ENCODE results near the gene ENTHD1. TPM values are rescaled to one million over a fixed set of nuclear protein-coding genes. Genes with fewer than 3 reads are reported as not detected.

ENTHD1 gene
- total RNA-seq, 4 donors from 2014 or later: 0.14 TPM; not detected in 3

DNA sequence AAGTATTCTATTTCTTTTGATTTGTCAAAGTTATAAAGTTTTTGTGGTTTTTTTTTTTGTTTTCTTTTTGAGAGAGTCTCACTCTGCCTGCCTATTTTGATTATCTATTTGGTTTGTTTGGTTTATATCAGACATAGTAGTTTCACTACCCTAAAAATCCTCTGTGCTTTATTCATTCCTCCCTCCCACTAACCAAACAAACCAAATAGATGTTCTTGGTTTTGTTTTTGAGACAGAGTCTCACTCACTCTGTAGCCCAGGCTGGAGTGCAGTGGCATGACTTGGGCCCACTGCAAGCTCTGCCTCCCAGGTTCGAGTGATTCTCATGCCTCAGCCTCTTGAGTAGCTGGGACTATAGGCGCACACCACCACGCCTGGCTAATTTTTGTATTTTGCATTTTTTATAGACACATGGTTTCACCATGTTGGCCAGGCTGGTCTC, 67.9 kb downstream of the ENTHD1 start:
- Histone ChIP-seq H3K27me3 (peaks cover 0 to 16% of the 10 kb centered on the region in 2 donors), H3K36me3 (no peaks in the 10 kb centered on the region), H3K4me3 (no peak overlapping the region), H3K27ac (no peak overlapping the region), H3K4me1 (no peaks in the 10 kb centered on the region), H3K9me3 (no peaks in the 10 kb centered on the region)
- no peak for DNase-seq
- TF ChIP-seq CTCF (IDR thresholded peaks at IDR 0.05): no peak
- TF ChIP-seq POLR2A (IDR thresholded peaks at IDR 0.05): no peak
- intact Hi-C loops (cut with DNase I; ENCODE audit: low total_unique reads): no loop called here

- TF ChIP-seq CTCF (IDR thresholded peaks at IDR 0.05) (no peak), POLR2A (IDR thresholded peaks at IDR 0.05) (no peak)
- intact Hi-C loops (cut with DNase I; ENCODE audit: low total_unique reads): no loop called here
- Histone ChIP-seq H3K4me1 (no peaks in the 10 kb centered on the region), H3K9me3 (no peaks in the 10 kb centered on the region), H3K4me3 (no peak overlapping the region), H3K36me3 (no peaks in the 10 kb centered on the region), H3K27me3 (no peaks in the 10 kb centered on the region), H3K27ac (no peak overlapping the region)
- DNase-seq: no peak
These were observed 72.6 kb downstream of the ENTHD1 start for GRCh38 chr22:39821008-39821407.

GRCh38 chr22:39820256-39820655, 73.3 kb downstream of the ENTHD1 start:
- no peak for TF ChIP-seq POLR2A (IDR thresholded peaks at IDR 0.05)
- TF ChIP-seq CTCF (IDR thresholded peaks at IDR 0.05): no peak
- DNase-seq: no peak
- H3K27ac ChIP-seq: no peak overlapping the region
- no peaks in the 10 kb centered on the region for H3K4me1 ChIP-seq
- H3K27me3 ChIP-seq: no peaks in the 10 kb centered on the region
- no peak overlapping the region for H3K4me3 ChIP-seq
- intact Hi-C loops (cut with DNase I; ENCODE audit: low total_unique reads): no loop called here
- no peaks in the 10 kb centered on the region for H3K36me3 ChIP-seq
- H3K9me3 ChIP-seq: no peaks in the 10 kb centered on the region

DNA sequence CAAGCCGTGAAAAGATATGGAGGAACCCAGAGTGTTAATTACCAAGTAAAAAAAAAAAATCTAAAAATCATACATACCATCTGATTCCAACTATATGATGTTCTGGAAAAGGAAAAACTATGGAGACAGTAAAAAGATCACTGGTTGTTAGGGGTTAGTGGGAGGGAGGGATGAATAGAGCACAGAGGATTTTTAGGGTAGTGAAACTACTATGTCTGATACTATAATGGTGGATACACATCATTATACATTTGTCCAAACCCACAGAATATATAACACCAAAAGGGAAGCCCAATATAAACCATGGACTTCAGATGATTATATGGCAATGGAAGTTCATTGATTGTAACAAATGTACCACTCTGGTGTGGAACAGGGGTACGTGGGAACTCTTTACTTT, 74.1 kb downstream of the ENTHD1 start:
- TF ChIP-seq CTCF (IDR thresholded peaks at IDR 0.05) (no peak), POLR2A (IDR thresholded peaks at IDR 0.05) (no peak)
- Histone ChIP-seq H3K27ac (no peak overlapping the region), H3K36me3 (no peaks in the 10 kb centered on the region), H3K27me3 (no peaks in the 10 kb centered on the region), H3K4me1 (no peaks in the 10 kb centered on the region), H3K4me3 (no peak overlapping the region), H3K9me3 (no peaks in the 10 kb centered on the region)
- intact Hi-C loops (cut with DNase I; ENCODE audit: low total_unique reads): no loop called here
- no peak for DNase-seq

DNA sequence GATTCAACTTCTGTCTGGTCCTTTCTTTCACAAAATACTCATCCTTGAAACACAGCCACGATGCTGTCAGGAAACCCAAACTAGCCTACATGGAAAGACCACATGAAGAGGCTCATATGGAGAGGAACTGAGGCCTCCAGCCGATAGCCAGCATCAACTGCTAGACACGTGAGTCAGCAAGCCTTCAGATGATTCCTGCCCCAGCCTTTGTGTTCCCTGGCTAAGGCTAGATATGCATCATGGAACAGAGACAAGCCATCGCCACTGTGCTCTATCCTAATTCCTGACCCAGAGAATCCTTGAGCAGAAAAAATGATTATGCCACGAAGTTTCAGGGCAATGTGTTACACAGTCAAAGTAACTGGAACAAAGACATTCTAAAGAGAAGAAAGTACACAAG, 75.5 kb downstream of the ENTHD1 start:
- intact Hi-C loops (cut with DNase I; ENCODE audit: low total_unique reads): no loop called here
- TF ChIP-seq CTCF (IDR thresholded peaks at IDR 0.05): no peak
- no peak for TF ChIP-seq POLR2A (IDR thresholded peaks at IDR 0.05)
- no peak for DNase-seq
- H3K4me1 ChIP-seq: no peaks in the 10 kb centered on the region
- H3K9me3 ChIP-seq: no peaks in the 10 kb centered on the region
- H3K36me3 ChIP-seq: no peaks in the 10 kb centered on the region
- H3K27ac ChIP-seq: no peak overlapping the region
- no peak overlapping the region for H3K4me3 ChIP-seq
- no peaks in the 10 kb centered on the region for H3K27me3 ChIP-seq

Measured in uterus (tissue), 4 donors.